Duodenal mucosa (tissue), 2 donors: Measurements from ENCODE around the gene DBNDD1.
"Not testable (repeated sequence)": the region's sequence is repeated elsewhere in the genome, so short reads cannot be mapped to it uniquely, and the experiment has no call there.

Experiments
- H3K27ac ChIP-seq: one replicate; pipeline ENCODE4 v1.7.0; 2013; ENCODE audit warnings: low read depth, low read length
- H3K27me3 ChIP-seq, 2 donors: one replicate each; pipeline ENCODE4 v1.7.0; 2013; ENCODE audit warnings: low read length in 2 of 2, control low read depth in 1 of 2; ENCODE audit not compliant: insufficient read depth in 2 of 2, control insufficient read depth in 1 of 2
- H3K36me3 ChIP-seq, 2 donors: one replicate each; pipeline ENCODE4 v1.7.0; 2013; ENCODE audit warnings: low read length in 2 of 2, control low read depth in 1 of 2; ENCODE audit not compliant: insufficient read depth in 2 of 2, control insufficient read depth in 1 of 2
- H3K4me1 ChIP-seq, 2 donors: one replicate each; pipeline ENCODE4 v1.7.0; 2013; ENCODE audit warnings: low read length in 2 of 2, control low read depth in 1 of 2; ENCODE audit not compliant: insufficient read depth in 2 of 2, control insufficient read depth in 1 of 2
- H3K4me3 ChIP-seq, 2 donors: one replicate each; pipeline ENCODE4 v1.7.0; 2013; ENCODE audit warnings: low read length in 2 of 2, low read depth in 1 of 2
- H3K9ac ChIP-seq, 2 donors: one replicate each; pipeline ENCODE4 v1.7.0; 2013; ENCODE audit warnings: low read length in 2 of 2, low read depth in 1 of 2
- H3K9me3 ChIP-seq, 2 donors: one replicate each; pipeline ENCODE4 v1.7.0; 2013; ENCODE audit warnings: low read length in 2 of 2, control low read depth in 1 of 2; ENCODE audit not compliant: control insufficient read depth in 1 of 2

The DBNDD1 gene

GRCh38 chr16:90011908-90012501 is 7.3 kb downstream of the DBNDD1 start:
- peaks cover 0 to 8% of the 10 kb centered on the region in 2 donors for H3K4me1 ChIP-seq
- no peak overlapping the region for H3K9ac ChIP-seq
- H3K36me3 ChIP-seq = no peaks in the 10 kb centered on the region
- no peaks in the 10 kb centered on the region for H3K27me3 ChIP-seq
- no peaks in the 10 kb centered on the region for H3K9me3 ChIP-seq
- no peak overlapping the region for H3K27ac ChIP-seq
- no peak overlapping the region for H3K4me3 ChIP-seq

DNA sequence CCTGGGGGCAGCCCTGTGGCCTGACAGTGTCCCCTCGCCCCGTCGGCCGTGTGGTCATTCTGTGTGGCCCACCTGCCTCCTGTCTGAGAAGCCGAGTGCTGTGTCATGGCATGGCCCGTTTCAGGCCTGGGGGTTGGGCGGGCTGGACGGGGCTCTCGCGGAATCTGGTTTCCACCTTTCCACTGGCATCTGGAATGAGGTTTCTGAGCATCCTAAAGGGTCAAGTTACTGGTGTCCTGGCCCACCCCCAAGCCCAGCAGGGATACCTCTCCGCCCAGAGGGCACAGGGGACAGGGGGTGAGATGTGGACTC is 7.8 kb downstream of the DBNDD1 start:
- Histone ChIP-seq H3K9me3 (no peaks in the 10 kb centered on the region), H3K27ac (no peak overlapping the region), H3K9ac (no peak overlapping the region), H3K4me3 (no peak overlapping the region), H3K4me1 (peaks cover 0 to 8% of the 10 kb centered on the region in 2 donors), H3K27me3 (no peaks in the 10 kb centered on the region), H3K36me3 (no peaks in the 10 kb centered on the region)

DNA sequence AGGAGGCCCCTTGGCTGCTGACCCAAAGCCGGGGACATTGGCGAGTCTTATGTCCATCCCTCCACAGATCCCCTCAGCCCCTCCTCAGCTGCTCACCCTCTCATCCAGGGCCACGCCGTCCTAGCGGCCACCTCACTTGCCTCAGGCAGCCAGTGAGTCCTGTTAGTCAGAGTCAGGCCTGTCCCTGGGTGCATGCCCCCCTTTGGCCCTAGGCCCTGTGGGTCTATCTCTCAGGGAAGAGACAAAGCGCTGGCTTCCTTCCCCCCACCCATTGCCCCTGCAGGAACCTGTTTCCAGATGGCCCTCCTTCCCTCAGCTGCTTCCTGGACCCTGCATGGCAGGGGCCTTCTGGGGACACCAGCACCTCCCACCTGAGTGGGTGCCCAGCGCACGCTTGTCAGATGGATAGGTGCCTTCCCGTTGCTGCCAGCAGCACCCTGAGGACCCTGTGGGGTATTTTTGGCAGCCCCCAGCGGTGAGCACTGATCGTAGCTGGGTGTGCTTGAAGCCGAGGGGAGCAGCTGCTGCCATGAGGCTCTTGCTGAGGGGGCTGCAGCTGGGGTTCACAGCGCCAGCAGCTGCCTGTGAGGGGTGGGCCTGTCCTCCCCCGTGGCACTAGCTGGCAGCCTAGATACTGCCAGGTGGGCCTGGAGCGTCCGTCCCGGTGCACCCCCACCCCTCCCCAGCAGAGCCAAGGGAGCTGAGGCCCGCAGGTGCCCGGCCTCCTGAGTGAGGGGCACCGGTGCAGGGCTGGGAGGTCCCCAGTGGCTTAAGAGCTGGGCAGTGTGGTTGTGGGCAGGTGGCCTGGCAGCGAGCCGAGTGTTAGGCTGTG is 8.4 kb downstream of the DBNDD1 start:
- H3K9me3 ChIP-seq = no peaks in the 10 kb centered on the region
- H3K36me3 ChIP-seq = no peaks in the 10 kb centered on the region
- no peak overlapping the region for H3K4me3 ChIP-seq
- H3K4me1 ChIP-seq = peaks cover 0 to 8% of the 10 kb centered on the region in 2 donors
- H3K9ac ChIP-seq = no peak overlapping the region
- H3K27me3 ChIP-seq = no peaks in the 10 kb centered on the region
- no peak overlapping the region for H3K27ac ChIP-seq

- Histone ChIP-seq H3K9me3 (no peaks in the 10 kb centered on the region), H3K4me1 (peaks cover 0 to 8% of the 10 kb centered on the region in 2 donors), H3K4me3 (peak overlapping the region in 1 of 2 donors; percentile 23), H3K9ac (no peak overlapping the region), H3K27ac (no peak overlapping the region), H3K27me3 (no peaks in the 10 kb centered on the region), H3K36me3 (no peaks in the 10 kb centered on the region)
Measured at GRCh38 chr16:90009172-90009899, 9.9 kb downstream of the DBNDD1 start.

DNA sequence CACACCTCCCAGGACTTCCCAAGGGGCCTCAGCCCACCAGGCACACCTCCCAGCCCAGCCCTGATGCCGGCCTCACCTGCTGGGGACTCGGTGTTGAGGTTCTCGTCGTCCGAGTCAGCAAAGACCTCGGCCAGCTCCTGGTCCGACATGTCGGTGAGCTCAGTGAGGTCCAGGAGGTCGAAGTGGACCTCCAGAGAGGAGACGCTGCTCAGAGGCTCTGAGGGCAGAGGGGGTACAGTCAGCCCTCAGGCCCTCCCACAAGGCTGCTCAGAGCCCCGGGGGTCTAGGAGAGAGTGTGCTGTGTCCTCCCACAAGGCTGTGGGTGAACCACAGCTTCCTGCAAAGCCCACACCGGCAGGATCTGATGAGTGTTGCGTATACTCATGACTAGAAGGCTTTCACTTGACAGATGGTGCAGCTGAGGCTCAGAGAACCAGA is 10.5 kb downstream of the DBNDD1 start:
- Histone ChIP-seq H3K27me3 (no peaks in the 10 kb centered on the region), H3K36me3 (no peaks in the 10 kb centered on the region), H3K9ac (no peak overlapping the region), H3K4me3 (peak overlapping the region in 1 of 2 donors; percentile 23), H3K4me1 (peaks cover 0 to 8% of the 10 kb centered on the region in 2 donors), H3K9me3 (no peaks in the 10 kb centered on the region), H3K27ac (no peak overlapping the region)

DNA sequence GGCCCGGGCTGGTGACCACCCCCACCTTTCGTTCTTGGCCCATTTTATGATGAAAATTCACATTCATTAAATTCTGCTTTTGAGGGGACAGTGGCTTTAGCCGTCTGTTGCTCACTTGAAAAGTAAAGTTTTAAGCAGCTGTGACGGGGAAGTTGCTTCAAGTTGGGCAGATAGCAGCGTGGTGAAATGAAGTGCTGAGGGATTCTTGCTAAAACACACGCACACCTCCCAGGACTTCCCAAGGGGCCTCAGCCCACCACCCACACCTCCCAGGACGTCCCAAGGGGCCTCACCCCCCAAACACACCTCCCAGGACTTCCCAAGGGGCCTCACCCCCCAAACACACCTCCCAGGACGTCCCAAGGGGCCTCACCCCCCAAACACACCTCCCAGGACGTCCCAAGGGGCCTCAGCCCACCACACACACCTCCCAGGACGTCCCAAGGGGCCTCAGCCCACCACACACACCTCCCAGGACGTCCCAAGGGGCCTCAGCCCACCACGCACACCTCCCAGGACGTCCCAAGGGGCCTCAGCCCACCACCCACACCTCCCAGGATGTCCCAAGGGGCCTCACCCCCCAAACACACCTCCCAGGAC is 11.5 kb downstream of the DBNDD1 start:
- not testable (repeated sequence) for H3K4me3 ChIP-seq, H3K27me3 ChIP-seq, H3K36me3 ChIP-seq, H3K9me3 ChIP-seq, H3K4me1 ChIP-seq, H3K27ac ChIP-seq, H3K9ac ChIP-seq

DNA sequence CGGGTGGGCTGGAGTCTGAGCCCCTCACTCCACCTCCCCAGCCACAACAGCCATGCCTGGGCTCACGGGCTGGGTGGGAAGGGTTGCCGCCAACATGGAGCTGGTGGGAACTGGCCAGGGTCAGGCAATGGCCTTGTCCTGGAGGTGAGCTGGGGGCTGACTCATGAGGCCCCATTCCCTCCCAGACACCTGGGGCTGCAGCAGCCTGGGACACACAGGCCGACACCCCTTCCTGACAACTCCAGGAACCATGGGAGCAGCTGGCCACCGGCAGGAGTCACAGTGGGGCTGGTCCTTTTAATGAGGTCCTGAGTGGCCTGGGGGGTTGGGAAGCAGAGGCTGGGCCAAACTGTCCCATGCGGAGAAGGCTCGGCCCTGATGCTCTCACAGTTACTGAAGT is 12.2 kb downstream of the DBNDD1 start:
- H3K9me3 ChIP-seq = no peaks in the 10 kb centered on the region
- no peaks in the 10 kb centered on the region for H3K36me3 ChIP-seq
- no peaks in the 10 kb centered on the region for H3K27me3 ChIP-seq
- no peak overlapping the region for H3K9ac ChIP-seq
- H3K4me3 ChIP-seq = no peak overlapping the region
- H3K27ac ChIP-seq = no peak overlapping the region
- peaks cover 0 to 8% of the 10 kb centered on the region in 2 donors for H3K4me1 ChIP-seq

DNA sequence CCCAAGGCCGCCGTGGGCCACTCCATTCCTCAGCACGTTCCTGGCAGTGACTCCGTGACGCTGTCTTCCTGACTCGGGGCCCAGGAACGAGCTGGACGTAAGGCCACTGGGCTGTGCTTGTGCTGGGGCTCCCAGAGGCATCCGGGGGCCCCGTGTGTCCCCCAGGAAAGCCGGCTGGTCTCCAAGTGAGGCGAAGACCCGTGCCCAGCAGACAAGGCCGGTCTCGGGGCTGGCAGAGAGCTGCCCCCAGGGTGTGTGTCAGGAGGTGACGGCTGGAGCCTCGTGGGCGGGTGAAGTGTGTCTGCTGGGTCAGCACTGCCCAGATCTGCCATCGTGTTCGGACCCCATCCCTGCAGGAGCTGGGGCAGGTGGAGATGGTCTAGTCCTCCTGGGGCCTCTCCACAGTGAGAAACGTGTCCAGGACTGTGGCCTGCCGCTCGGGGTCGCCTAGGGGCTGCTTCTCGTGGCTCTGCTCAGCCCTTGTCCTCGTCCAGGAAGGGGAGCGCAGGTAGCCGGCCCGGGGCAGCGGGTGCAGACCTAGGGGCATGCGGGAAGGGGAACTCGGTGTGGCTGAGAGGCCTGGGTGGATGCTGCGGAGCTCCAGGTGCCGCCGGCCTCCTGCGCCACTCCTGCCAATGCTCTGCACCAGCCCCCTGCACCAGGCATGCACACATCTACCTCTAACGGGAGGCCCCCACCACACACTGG is 13.1 kb downstream of the DBNDD1 start:
- no peak overlapping the region for H3K27ac ChIP-seq
- H3K4me1 ChIP-seq = peaks cover 0 to 8% of the 10 kb centered on the region in 2 donors
- H3K36me3 ChIP-seq = no peaks in the 10 kb centered on the region
- no peaks in the 10 kb centered on the region for H3K9me3 ChIP-seq
- H3K9ac ChIP-seq = no peak overlapping the region
- H3K27me3 ChIP-seq = no peaks in the 10 kb centered on the region
- no peak overlapping the region for H3K4me3 ChIP-seq

DNA sequence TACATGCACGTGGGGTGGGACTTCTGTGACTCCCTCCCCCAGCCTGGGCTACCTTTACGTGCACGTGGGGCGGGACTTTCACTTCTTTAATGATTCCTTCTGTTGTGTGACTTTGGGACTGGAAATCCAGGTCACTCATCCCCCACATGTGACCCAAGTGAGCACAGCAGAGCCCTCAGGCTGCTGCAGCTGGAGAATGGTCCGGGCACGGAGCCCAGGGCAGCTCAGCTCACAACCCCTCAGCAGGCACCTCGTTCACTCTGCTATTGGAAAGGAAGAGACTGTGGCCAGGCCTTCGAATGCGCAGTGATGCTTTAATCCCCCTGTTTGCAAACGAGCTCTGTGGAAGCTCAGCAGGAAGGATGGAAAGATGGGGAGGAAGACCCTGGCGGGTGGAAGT is 14.7 kb downstream of the DBNDD1 start:
- peaks cover 0 to 8% of the 10 kb centered on the region in 2 donors for H3K4me1 ChIP-seq
- no peak overlapping the region for H3K9ac ChIP-seq
- peaks cover 0 to 7% of the 10 kb centered on the region in 2 donors for H3K36me3 ChIP-seq
- no peaks in the 10 kb centered on the region for H3K27me3 ChIP-seq
- H3K9me3 ChIP-seq = no peaks in the 10 kb centered on the region
- H3K4me3 ChIP-seq = no peak overlapping the region
- no peak overlapping the region for H3K27ac ChIP-seq
